OCI-LY7 (cell line): ENCODE data around the gene TMEM184B. TPM values are rescaled to one million over a fixed set of nuclear protein-coding genes. Genes with fewer than 3 reads are reported as not detected.

ENCODE experiments used
- BruUV-seq: library from RNA; stranded (reverse); fragments of 400-500 nt; replicated peaks from 2 replicates; lab custom pipeline; 2021; lab: Mats Ljungman, UMichigan
- CTCF ChIA-PET: fragments of 300-600 bp; sonication (Branson Sonifier 250); formaldehyde crosslinking; loops from one replicate; lab custom pipeline; 2022; ENCODE audit warnings: antibody characterized with exemption; ENCODE audit not compliant: unreplicated experiment; lab: Charles Lee
- POLR2A ChIA-PET: fragments of 300-600 bp; sonication (Branson Sonifier 250); formaldehyde crosslinking; loops from one replicate; lab custom pipeline; 2022; ENCODE audit warnings: antibody characterized with exemption; lab: Charles Lee
- DNase-seq: peaks from one replicate; pipeline ENCODE4 v3.0.0-alpha.2; 2015; ENCODE audit warnings: low spot score
- H2AFZ ChIP-seq: fragments of 200-600 bp; sonication (generic), shearing (Covaris generic); 2 replicates; pipeline ENCODE4 v1.6.1; 2014; ENCODE audit warnings: mild to moderate bottlenecking, antibody characterized with exemption, low read length, moderate library complexity
- H3K27ac ChIP-seq: fragments of 200-600 bp; sonication (generic); 2 replicates; pipeline ENCODE4 v1.5.1; 2014; ENCODE audit warnings: mixed run types, low read depth, mild to moderate bottlenecking, moderate library complexity, low read length, inconsistent platforms; ENCODE audit not compliant: poor library complexity, severe bottlenecking
- H3K36me3 ChIP-seq: fragments of 200-600 bp; sonication (generic); 2 replicates; pipeline ENCODE4 v1.6.1; 2014; ENCODE audit warnings: mild to moderate bottlenecking, antibody characterized with exemption, low read length, moderate library complexity, mixed read lengths; ENCODE audit not compliant: insufficient read depth
- H3K4me1 ChIP-seq: fragments of 200-600 bp; sonication (generic); 2 replicates; pipeline ENCODE4 v1.5.1; 2014; ENCODE audit warnings: mild to moderate bottlenecking, low read length; ENCODE audit not compliant: insufficient read depth, poor library complexity, severe bottlenecking
- H3K4me2 ChIP-seq: fragments of 200-600 bp; sonication (generic); 2 replicates; pipeline ENCODE4 v1.6.1; 2014; ENCODE audit warnings: mild to moderate bottlenecking, low read length
- H3K4me3 ChIP-seq: fragments of 200-600 bp; sonication (generic); 2 replicates; pipeline ENCODE4 v1.5.1; 2014; ENCODE audit warnings: mild to moderate bottlenecking, low read depth, low read length; ENCODE audit not compliant: poor library complexity, severe bottlenecking
- H3K79me2 ChIP-seq: fragments of 200-600 bp; sonication (generic); 2 replicates; pipeline ENCODE4 v1.6.1; 2016; ENCODE audit warnings: low read depth, mild to moderate bottlenecking, low read length, moderate library complexity, mixed read lengths; ENCODE audit not compliant: insufficient read depth
- H3K9me2 ChIP-seq: fragments of 200-600 bp; sonication (generic); 2 replicates; pipeline ENCODE4 v1.6.1; 2016; ENCODE audit warnings: mild to moderate bottlenecking, low read length, mixed read lengths; ENCODE audit not compliant: insufficient read depth
- H3K9me3 ChIP-seq: fragments of 200-600 bp; sonication (generic); 2 replicates; pipeline ENCODE4 v1.6.1; 2014; ENCODE audit warnings: mild to moderate bottlenecking, mixed run types, low read length, mixed read lengths
- H4K20me1 ChIP-seq: fragments of 200-600 bp; sonication (generic); 2 replicates; pipeline ENCODE4 v1.6.1; 2014; ENCODE audit warnings: mild to moderate bottlenecking, antibody characterized with exemption, low read length, moderate library complexity, mixed read lengths; ENCODE audit not compliant: insufficient read depth
- EZH2phosphoT487 ChIP-seq: fragments of 200-600 bp; sonication (generic); IDR thresholded peaks from 2 replicates; pipeline ENCODE4 v1.6.1; 2018; ENCODE audit warnings: low read depth, borderline replicate concordance, mild to moderate bottlenecking, mixed run types, antibody characterized with exemption, low read length, moderate library complexity, mixed read lengths
- intact Hi-C: fragments of 100-400 bp; cut with micrococcal nuclease; formaldehyde crosslinking; loops from one replicate; pipeline ENCODE4 v1.10.0; 2022; ENCODE audit not compliant: unreplicated experiment
- total RNA-seq, 2 experiments: library from RNA; depleted of rRNA in 1 of 2; stranded (reverse); fragments of >200 nt in 1 of 2; shearing (Covaris generic) in 1 of 2; gene quantifications; 2 replicates each; pipeline ENCODE4 v1.2.3, GENCODE V29; 2014 to 2022
- TF ChIP-seq, protein P1 (sequence below): fragments of 200-600 bp; sonication (generic); conservative IDR thresholded peaks from 2 replicates; pipeline ENCODE4 v1.5.1; 2014; ENCODE audit warnings: mild to moderate bottlenecking, antibody characterized with exemption, low read length, moderate library complexity, mixed read lengths

TMEM184B gene
- total RNA-seq, 2 experiments from 2014 or later, result 19.1 to 50.2 TPM

DNA sequence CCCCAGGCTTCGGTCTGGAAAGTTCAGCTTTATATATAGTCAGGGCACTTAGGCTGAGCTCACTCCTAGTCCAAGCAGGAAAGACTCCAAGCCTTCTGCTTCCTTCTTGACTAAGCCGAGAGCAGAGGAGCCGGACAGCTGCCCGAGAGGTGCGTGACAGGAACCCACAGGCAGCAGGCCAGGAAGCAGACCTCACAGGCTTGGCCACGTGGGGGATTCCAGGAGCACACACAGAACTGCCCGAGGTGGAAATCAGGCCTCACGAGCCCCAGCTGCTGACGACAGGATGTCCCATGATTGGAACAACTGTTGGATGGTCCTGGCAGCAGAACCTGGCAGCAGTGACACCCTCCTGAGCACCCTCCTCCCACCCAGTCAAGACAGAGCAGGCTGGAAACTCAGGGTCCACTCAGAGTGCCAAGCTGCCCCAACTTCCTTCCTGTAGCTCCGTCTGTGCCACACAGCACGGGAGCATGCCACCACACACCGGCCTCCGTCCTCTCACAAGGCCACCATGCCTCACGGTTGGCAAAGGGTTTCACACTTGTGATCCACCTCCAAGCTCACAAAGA lies 96.6 kb downstream of the TMEM184B start:
- TF ChIP-seq, protein P1, sequence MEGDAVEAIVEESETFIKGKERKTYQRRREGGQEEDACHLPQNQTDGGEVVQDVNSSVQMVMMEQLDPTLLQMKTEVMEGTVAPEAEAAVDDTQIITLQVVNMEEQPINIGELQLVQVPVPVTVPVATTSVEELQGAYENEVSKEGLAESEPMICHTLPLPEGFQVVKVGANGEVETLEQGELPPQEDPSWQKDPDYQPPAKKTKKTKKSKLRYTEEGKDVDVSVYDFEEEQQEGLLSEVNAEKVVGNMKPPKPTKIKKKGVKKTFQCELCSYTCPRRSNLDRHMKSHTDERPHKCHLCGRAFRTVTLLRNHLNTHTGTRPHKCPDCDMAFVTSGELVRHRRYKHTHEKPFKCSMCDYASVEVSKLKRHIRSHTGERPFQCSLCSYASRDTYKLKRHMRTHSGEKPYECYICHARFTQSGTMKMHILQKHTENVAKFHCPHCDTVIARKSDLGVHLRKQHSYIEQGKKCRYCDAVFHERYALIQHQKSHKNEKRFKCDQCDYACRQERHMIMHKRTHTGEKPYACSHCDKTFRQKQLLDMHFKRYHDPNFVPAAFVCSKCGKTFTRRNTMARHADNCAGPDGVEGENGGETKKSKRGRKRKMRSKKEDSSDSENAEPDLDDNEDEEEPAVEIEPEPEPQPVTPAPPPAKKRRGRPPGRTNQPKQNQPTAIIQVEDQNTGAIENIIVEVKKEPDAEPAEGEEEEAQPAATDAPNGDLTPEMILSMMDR, result no peak
- TF ChIP-seq EZH2phosphoT487, result no peak
- Histone ChIP-seq H3K4me1 (peaks cover 30% of the 10 kb centered on the region), H3K9me3 (no peaks in the 10 kb centered on the region), H4K20me1 (no peaks in the 10 kb centered on the region), H3K27ac (no peak overlapping the region), H3K4me2 (no peak overlapping the region), H3K79me2 (peaks cover 4% of the 10 kb centered on the region; the same call in 1 of the 2 replicates), H3K36me3 (no peaks in the 10 kb centered on the region), H3K9me2 (no peaks in the 10 kb centered on the region), H3K4me3 (no peak overlapping the region), H2AFZ (no peak overlapping the region)
- ChIA-PET CTCF (no interaction called here), POLR2A (no interaction called here)
- no peak for DNase-seq
- BruUV-seq, result no TSS peak
- intact Hi-C loops, result no loop called here

DNA sequence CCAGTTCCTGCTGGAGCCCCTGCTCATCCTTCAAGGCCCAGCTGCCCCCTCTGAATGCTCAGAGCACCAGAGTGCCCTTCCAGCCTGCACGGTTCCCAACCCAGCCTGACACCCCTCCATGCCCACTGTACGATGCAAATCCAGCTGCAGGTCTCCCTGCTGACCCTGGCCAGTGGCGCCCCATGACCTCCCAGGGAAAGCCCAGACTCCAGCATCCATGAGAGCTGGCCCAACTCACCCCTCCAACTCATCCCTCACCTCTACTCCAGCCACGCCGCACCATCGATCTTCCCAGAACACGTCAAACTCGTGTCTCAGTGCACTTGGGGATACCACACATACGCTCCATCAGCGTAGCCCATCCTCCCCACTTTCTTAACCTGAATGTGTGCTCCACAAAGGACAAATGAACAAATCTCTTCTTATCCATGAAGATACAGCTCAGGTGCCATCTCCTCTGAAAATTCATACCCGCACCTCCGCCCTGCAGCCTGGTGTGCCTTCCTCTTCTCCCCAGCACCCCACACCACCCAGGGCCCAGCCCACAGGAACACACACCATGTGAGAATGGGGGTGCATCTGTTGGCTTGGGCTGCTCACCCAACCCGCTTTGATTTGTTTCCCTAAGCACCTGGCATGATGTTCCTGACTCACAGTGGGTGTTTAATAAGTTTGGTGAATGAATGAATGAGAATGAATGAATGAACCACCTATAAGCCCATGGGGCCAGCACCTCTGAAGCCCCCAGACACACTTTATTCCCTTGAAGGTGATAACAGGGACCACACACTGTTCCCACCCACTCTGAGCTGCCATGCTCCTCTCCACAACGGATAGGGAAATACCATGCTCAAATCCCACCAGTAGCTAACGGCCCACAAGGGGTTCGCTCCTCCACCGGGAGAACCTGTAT lies 97.3 kb downstream of the TMEM184B start:
- H3K36me3 ChIP-seq, result no peaks in the 10 kb centered on the region
- H4K20me1 ChIP-seq, result no peaks in the 10 kb centered on the region
- BruUV-seq, result no TSS peak
- H3K4me3 ChIP-seq, result no peak overlapping the region
- TF ChIP-seq EZH2phosphoT487, result no peak
- TF ChIP-seq, protein P1, result no peak
- no peaks in the 10 kb centered on the region for H3K9me3 ChIP-seq
- CTCF ChIA-PET, result no interaction called here
- H3K4me1 ChIP-seq, result peaks cover 22% of the 10 kb centered on the region
- H2AFZ ChIP-seq, result no peak overlapping the region
- POLR2A ChIA-PET, result no interaction called here
- intact Hi-C loops, result no loop called here
- no peak overlapping the region for H3K27ac ChIP-seq
- H3K4me2 ChIP-seq, result no peak overlapping the region
- H3K79me2 ChIP-seq, result no peaks in the 10 kb centered on the region
- no peaks in the 10 kb centered on the region for H3K9me2 ChIP-seq
- no peak for DNase-seq

DNA sequence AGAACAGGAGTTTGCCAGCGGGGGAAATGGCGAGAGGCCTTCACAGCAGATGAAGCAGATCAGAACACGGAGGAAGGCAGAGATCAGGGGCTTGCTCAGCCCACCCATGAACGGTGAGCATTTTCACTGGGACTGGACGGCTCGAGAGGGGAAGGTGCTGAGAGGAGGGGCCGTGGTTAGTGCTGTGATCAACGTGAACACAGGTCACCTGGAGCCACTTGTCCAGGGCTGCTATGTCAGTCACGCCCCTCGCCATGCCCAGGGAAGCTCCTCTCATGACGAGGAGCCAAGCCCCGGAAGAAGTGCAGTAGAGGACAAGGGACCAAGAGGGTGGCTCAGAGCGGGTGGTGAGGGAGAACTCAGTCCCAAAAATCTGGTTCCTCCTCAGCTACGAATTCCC lies 98.2 kb downstream of the TMEM184B start:
- intact Hi-C loops, result no loop called here

More for the DNA sequence above, 98.2 kb downstream of the TMEM184B start:
- H3K79me2 ChIP-seq, result no peaks in the 10 kb centered on the region
- ChIA-PET POLR2A (no interaction called here), CTCF (no interaction called here)
- DNase-seq, result no peak
- H3K36me3 ChIP-seq, result no peaks in the 10 kb centered on the region
- H3K9me2 ChIP-seq, result no peaks in the 10 kb centered on the region
- H4K20me1 ChIP-seq, result no peaks in the 10 kb centered on the region
- TF ChIP-seq, protein P1, result no peak
- TF ChIP-seq EZH2phosphoT487, result no peak
- no peak overlapping the region for H3K27ac ChIP-seq
- BruUV-seq, result no TSS peak
- no peak overlapping the region for H3K4me2 ChIP-seq
- H2AFZ ChIP-seq, result no peak overlapping the region
- H3K9me3 ChIP-seq, result no peaks in the 10 kb centered on the region
- H3K4me1 ChIP-seq, result peaks cover 14% of the 10 kb centered on the region
- H3K4me3 ChIP-seq, result no peak overlapping the region
